Neural cell (in vitro differentiated cells): Measurements from ENCODE around the gene CHML. TPM values are rescaled to one million over a fixed set of nuclear protein-coding genes. Genes with fewer than 3 reads are reported as not detected.

ENCODE experiments used
- H2AFZ ChIP-seq: fragments of 200-600, 300-800 bp; sonication (generic), shearing (Covaris generic); 2 replicates; pipeline ENCODE4 v1.6.0; 2014; ENCODE audit warnings: low read depth, mild to moderate bottlenecking, antibody characterized with exemption, low read length, moderate library complexity
- H3F3A ChIP-seq: fragments of 200-600 bp; shearing (Covaris generic); 2 replicates; pipeline ENCODE4 v1.6.1; 2016; ENCODE audit warnings: mild to moderate bottlenecking, moderate library complexity, mixed read lengths, antibody characterized with exemption, low read length; ENCODE audit not compliant: insufficient read depth, poor library complexity, severe bottlenecking
- H3K27ac ChIP-seq: fragments of 200-600, 300-800 bp; sonication (generic), shearing (Covaris generic); 2 replicates; pipeline ENCODE4 v1.5.1; 2014; ENCODE audit warnings: mild to moderate bottlenecking, low read length, moderate library complexity
- H3K27me3 ChIP-seq: fragments of 300-800, 200-600 bp; sonication (generic), shearing (Covaris generic); 2 replicates; pipeline ENCODE4 v1.6.0; 2014; ENCODE audit warnings: mild to moderate bottlenecking, low read depth, low read length, moderate library complexity; ENCODE audit not compliant: insufficient read depth
- H3K36me3 ChIP-seq: fragments of 300-800, 200-600 bp; sonication (generic), shearing (Covaris generic); 2 replicates; pipeline ENCODE4 v1.5.1; 2014; ENCODE audit warnings: mild to moderate bottlenecking, antibody characterized with exemption, low read length, moderate library complexity; ENCODE audit not compliant: insufficient read depth
- H3K4me2 ChIP-seq: fragments of 300-800, 200-600 bp; sonication (generic), shearing (Covaris generic); 2 replicates; pipeline ENCODE4 v1.6.0; 2014; ENCODE audit warnings: mild to moderate bottlenecking, low read length
- H3K4me3 ChIP-seq: fragments of 300-800, 200-600 bp; sonication (generic), shearing (Covaris generic); 2 replicates; pipeline ENCODE4 v1.5.1; 2014; ENCODE audit warnings: mild to moderate bottlenecking, low read length, moderate library complexity
- H3K79me2 ChIP-seq: fragments of 200-600 bp; shearing (Covaris generic); replicated peaks from 2 replicates; pipeline ENCODE4 v1.6.0; 2014; ENCODE audit warnings: mild to moderate bottlenecking, low read length, moderate library complexity; ENCODE audit not compliant: insufficient read depth
- H3K9ac ChIP-seq: fragments of 300-800, 200-600 bp; sonication (generic), shearing (Covaris generic); 2 replicates; pipeline ENCODE4 v1.6.1; 2016; ENCODE audit warnings: mild to moderate bottlenecking, low read length, mixed read lengths
- H3K9me2 ChIP-seq: fragments of 200-600 bp; shearing (Covaris generic); 2 replicates; pipeline ENCODE4 v1.6.1; 2016; ENCODE audit warnings: mild to moderate bottlenecking, low read length, mixed read lengths; ENCODE audit not compliant: insufficient read depth
- H3K9me3 ChIP-seq: fragments of 200-600, 300-800 bp; sonication (generic), shearing (Covaris generic); 2 replicates; pipeline ENCODE4 v1.6.1; 2016; ENCODE audit warnings: mild to moderate bottlenecking, mixed run types, low read length, moderate library complexity, mixed read lengths
- H4K20me1 ChIP-seq: fragments of 200-600 bp; shearing (Covaris generic); 2 replicates; pipeline ENCODE4 v1.6.1; 2016; ENCODE audit warnings: mild to moderate bottlenecking, mixed run types; ENCODE audit not compliant: insufficient read depth
- EP300 ChIP-seq: fragments of 450-650 bp; conservative IDR thresholded peaks from 2 replicates; pipeline ENCODE4 v1.6.1; 2014; ENCODE audit warnings: antibody characterized with exemption, mild to moderate bottlenecking, moderate library complexity; ENCODE audit not compliant: poor library complexity, severe bottlenecking
- EZH2 ChIP-seq: fragments of 200-600, 300-800 bp; shearing (Covaris generic), sonication (generic); IDR thresholded peaks from 2 replicates; pipeline ENCODE4 v1.6.1; 2014; ENCODE audit warnings: antibody characterized with exemption, low read length, borderline replicate concordance, mild to moderate bottlenecking; ENCODE audit not compliant: insufficient read depth, poor library complexity, severe bottlenecking
- MXI1 ChIP-seq: fragments of 450-650 bp; conservative IDR thresholded peaks from 2 replicates; pipeline ENCODE4 v1.6.1; 2014; ENCODE audit warnings: antibody characterized with exemption, mild to moderate bottlenecking; ENCODE audit not compliant: poor library complexity, severe bottlenecking
- POLR2AphosphoS5 ChIP-seq: IDR thresholded peaks from 2 replicates; pipeline ENCODE4 v1.6.1; 2012
- RAD21 ChIP-seq: fragments of 450-650 bp; conservative IDR thresholded peaks from 2 replicates; pipeline ENCODE4 v1.6.1; 2014; ENCODE audit warnings: antibody characterized with exemption, mild to moderate bottlenecking, moderate library complexity
- SMC3 ChIP-seq: fragments of 450-650 bp; conservative IDR thresholded peaks from 2 replicates; pipeline ENCODE4 v1.6.1; 2014; ENCODE audit warnings: antibody characterized with exemption, mild to moderate bottlenecking, moderate library complexity; ENCODE audit not compliant: poor library complexity
- TAF1 ChIP-seq: IDR thresholded peaks from 2 replicates; pipeline ENCODE4 v1.6.1; 2012; ENCODE audit warnings: low read depth
- polyA minus RNA-seq: library from RNA; depleted of rRNA, polyadenylated mRNA; stranded (reverse); fragments of >200 nt; gene quantifications from 2 replicates; pipeline ENCODE4 v1.2.3, GENCODE V29; 2014
- polyA plus RNA-seq: library from polyadenylated mRNA; depleted of rRNA; stranded (reverse); fragments of >200 nt; gene quantifications from 2 replicates; pipeline ENCODE4 v1.2.3, GENCODE V29; 2014
- TF ChIP-seq, protein P1 (sequence below): fragments of 450-650 bp; IDR thresholded peaks from 2 replicates; pipeline ENCODE4 v1.5.1; 2014; ENCODE audit warnings: antibody characterized with exemption, mild to moderate bottlenecking, moderate library complexity; ENCODE audit not compliant: poor library complexity, severe bottlenecking
- TF ChIP-seq, protein P2 (sequence below): IDR thresholded peaks from 2 replicates; pipeline ENCODE4 v1.6.1; 2012; ENCODE audit warnings: borderline replicate concordance

Gene CHML, protein sequence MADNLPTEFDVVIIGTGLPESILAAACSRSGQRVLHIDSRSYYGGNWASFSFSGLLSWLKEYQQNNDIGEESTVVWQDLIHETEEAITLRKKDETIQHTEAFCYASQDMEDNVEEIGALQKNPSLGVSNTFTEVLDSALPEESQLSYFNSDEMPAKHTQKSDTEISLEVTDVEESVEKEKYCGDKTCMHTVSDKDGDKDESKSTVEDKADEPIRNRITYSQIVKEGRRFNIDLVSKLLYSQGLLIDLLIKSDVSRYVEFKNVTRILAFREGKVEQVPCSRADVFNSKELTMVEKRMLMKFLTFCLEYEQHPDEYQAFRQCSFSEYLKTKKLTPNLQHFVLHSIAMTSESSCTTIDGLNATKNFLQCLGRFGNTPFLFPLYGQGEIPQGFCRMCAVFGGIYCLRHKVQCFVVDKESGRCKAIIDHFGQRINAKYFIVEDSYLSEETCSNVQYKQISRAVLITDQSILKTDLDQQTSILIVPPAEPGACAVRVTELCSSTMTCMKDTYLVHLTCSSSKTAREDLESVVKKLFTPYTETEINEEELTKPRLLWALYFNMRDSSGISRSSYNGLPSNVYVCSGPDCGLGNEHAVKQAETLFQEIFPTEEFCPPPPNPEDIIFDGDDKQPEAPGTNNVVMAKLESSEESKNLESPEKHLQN
- 17.3 and 18.5 TPM in 2 replicates for polyA plus RNA-seq
- polyA minus RNA-seq, result 43.1 and 47.9 TPM in 2 replicates

DNA sequence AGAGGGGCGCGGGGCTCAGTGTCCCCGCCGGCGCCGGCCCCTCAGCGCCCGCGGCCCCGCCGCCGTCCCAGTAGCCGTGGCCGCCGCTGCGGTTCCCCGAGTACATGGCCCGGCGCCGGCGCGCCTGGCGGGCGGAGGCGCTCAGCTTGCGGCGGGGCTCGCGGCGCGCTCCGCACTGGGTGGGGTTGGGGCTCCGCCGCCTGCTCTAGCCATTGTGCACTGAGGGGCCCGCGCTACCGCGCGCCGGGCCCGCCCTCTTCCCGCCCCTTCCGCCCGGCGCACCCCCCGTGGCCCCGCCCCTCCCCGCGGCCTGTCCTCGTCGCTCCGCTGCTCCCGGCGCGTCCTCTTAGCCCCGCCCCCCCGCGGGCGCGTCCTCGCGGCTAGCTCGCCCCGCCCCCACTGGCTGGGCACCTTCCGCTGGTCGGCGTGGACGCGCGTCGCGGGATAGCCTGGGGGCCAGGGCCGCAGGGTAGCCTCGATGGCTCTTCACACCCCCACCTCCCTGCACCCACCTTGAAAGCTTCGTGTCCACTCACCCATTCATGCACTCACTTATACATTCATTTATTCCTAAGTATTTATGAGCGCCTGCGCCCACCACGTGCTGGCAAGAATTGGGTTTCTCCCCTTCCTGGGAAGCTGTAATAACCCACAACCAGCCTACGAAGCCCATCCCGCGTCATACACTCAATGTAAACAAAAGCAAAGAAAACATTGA is at the start of gene CHML, which contains the start of gene OPN3:
CHML (minus strand) TSS at position 221 of the 718 bp plus-strand sequence. CDS start 4,603 bp downstream, outside the sequence.
OPN3 (minus strand) TSS at position 221 of the 718 bp plus-strand sequence; CDS start at position 106, 115 bp downstream.
- peaks cover 3% of the 10 kb centered on the region for H3K36me3 ChIP-seq
- H3K79me2 ChIP-seq, result peaks cover 18% of the 10 kb centered on the region
- TF ChIP-seq, protein P1, sequence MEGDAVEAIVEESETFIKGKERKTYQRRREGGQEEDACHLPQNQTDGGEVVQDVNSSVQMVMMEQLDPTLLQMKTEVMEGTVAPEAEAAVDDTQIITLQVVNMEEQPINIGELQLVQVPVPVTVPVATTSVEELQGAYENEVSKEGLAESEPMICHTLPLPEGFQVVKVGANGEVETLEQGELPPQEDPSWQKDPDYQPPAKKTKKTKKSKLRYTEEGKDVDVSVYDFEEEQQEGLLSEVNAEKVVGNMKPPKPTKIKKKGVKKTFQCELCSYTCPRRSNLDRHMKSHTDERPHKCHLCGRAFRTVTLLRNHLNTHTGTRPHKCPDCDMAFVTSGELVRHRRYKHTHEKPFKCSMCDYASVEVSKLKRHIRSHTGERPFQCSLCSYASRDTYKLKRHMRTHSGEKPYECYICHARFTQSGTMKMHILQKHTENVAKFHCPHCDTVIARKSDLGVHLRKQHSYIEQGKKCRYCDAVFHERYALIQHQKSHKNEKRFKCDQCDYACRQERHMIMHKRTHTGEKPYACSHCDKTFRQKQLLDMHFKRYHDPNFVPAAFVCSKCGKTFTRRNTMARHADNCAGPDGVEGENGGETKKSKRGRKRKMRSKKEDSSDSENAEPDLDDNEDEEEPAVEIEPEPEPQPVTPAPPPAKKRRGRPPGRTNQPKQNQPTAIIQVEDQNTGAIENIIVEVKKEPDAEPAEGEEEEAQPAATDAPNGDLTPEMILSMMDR, result no peak
- TF ChIP-seq, protein P2, sequence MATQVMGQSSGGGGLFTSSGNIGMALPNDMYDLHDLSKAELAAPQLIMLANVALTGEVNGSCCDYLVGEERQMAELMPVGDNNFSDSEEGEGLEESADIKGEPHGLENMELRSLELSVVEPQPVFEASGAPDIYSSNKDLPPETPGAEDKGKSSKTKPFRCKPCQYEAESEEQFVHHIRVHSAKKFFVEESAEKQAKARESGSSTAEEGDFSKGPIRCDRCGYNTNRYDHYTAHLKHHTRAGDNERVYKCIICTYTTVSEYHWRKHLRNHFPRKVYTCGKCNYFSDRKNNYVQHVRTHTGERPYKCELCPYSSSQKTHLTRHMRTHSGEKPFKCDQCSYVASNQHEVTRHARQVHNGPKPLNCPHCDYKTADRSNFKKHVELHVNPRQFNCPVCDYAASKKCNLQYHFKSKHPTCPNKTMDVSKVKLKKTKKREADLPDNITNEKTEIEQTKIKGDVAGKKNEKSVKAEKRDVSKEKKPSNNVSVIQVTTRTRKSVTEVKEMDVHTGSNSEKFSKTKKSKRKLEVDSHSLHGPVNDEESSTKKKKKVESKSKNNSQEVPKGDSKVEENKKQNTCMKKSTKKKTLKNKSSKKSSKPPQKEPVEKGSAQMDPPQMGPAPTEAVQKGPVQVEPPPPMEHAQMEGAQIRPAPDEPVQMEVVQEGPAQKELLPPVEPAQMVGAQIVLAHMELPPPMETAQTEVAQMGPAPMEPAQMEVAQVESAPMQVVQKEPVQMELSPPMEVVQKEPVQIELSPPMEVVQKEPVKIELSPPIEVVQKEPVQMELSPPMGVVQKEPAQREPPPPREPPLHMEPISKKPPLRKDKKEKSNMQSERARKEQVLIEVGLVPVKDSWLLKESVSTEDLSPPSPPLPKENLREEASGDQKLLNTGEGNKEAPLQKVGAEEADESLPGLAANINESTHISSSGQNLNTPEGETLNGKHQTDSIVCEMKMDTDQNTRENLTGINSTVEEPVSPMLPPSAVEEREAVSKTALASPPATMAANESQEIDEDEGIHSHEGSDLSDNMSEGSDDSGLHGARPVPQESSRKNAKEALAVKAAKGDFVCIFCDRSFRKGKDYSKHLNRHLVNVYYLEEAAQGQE, result no peak
- peak; percentile 14 for TF ChIP-seq RAD21
- no peak for TF ChIP-seq SMC3
- H3K9ac ChIP-seq, result peak within 1 kb of the TSS; percentile 69
- H3K27ac ChIP-seq, result peak within 1 kb of the TSS; percentile 4
- H3K9me2 ChIP-seq, result no peaks in the 10 kb centered on the region
- peak within 1 kb of the TSS; percentile 84 for H3K4me3 ChIP-seq
- H3F3A ChIP-seq, result no peaks in the 10 kb centered on the region
- no peaks in the 10 kb centered on the region for H3K27me3 ChIP-seq
- no peaks in the 10 kb centered on the region for H4K20me1 ChIP-seq
- no peaks in the 10 kb centered on the region for H3K9me3 ChIP-seq
- peak within 1 kb of the TSS; percentile 81 for H3K4me2 ChIP-seq
- H2AFZ ChIP-seq, result peak within 1 kb of the TSS; percentile 41

DNA sequence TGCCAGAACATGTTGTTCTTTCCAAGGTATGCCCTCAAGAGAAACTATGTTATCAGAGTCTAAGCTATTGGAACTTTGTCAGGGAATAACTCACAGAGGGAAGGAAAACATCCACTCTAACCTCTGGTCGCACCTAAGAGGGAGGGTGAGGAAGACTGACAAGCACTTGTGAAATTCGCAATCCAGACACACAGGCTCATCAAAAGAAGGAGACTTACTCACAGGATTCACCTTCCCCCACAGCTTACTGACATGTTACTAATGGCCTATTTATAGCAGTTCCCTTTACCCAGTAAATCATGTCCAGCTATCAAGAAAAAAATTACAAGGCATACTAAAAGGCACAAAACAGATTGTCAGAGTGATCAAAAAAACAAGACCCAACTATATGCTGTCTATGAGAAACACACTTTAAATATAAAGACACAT is 48.8 kb upstream of the CHML start:
- Histone ChIP-seq H3K9ac (no peak overlapping the region), H3K4me2 (no peak overlapping the region), H2AFZ (no peak overlapping the region)

More for the DNA sequence above, 48.8 kb upstream of the CHML start:
- Histone ChIP-seq H3K27ac (no peak overlapping the region), H3K9me2 (no peaks in the 10 kb centered on the region), H3K79me2 (no peaks in the 10 kb centered on the region), H4K20me1 (no peaks in the 10 kb centered on the region), H3K36me3 (no peaks in the 10 kb centered on the region), H3F3A (no peaks in the 10 kb centered on the region), H3K27me3 (no peaks in the 10 kb centered on the region), H3K9me3 (no peaks in the 10 kb centered on the region), H3K4me3 (no peak overlapping the region)
- TF ChIP-seq EP300 (no peak), EZH2 (no peak), SMC3 (no peak), TAF1 (no peak), MXI1 (no peak), RAD21 (no peak), POLR2AphosphoS5 (no peak)
- TF ChIP-seq, protein P1, result no peak
- TF ChIP-seq, protein P2, result no peak
